Fibroblast of the aortic adventitia (primary cell): ENCODE data around the gene MEGF11. TPM values are rescaled to one million over a fixed set of nuclear protein-coding genes. Genes with fewer than 3 reads are reported as not detected.

Experiments used
- DNase-seq: peaks from one replicate; pipeline ENCODE4 v3.0.0-alpha.2; 2010; ENCODE audit warnings: low read depth
- H3K4me3 ChIP-seq: 2 replicates; pipeline ENCODE4 v1.5.1; 2011; ENCODE audit warnings: low read depth, mild to moderate bottlenecking, control low read depth, low read length, moderate library complexity
- total RNA-seq: library from RNA; depleted of rRNA; stranded (reverse); fragments of >200 nt; gene quantifications from 2 replicates; pipeline ENCODE4 v1.2.3, GENCODE V29; 2012; ENCODE audit warnings: low replicate concordance
- TF ChIP-seq, protein P1 (sequence below): IDR thresholded peaks from 2 replicates; pipeline ENCODE4 v1.5.1; 2011; ENCODE audit warnings: mild to moderate bottlenecking, low read length, control low read depth, inconsistent platforms; ENCODE audit not compliant: insufficient read depth

MEGF11 gene
- 0.36 TPM in 1 of 2 replicates, not detected in the other for total RNA-seq

DNA sequence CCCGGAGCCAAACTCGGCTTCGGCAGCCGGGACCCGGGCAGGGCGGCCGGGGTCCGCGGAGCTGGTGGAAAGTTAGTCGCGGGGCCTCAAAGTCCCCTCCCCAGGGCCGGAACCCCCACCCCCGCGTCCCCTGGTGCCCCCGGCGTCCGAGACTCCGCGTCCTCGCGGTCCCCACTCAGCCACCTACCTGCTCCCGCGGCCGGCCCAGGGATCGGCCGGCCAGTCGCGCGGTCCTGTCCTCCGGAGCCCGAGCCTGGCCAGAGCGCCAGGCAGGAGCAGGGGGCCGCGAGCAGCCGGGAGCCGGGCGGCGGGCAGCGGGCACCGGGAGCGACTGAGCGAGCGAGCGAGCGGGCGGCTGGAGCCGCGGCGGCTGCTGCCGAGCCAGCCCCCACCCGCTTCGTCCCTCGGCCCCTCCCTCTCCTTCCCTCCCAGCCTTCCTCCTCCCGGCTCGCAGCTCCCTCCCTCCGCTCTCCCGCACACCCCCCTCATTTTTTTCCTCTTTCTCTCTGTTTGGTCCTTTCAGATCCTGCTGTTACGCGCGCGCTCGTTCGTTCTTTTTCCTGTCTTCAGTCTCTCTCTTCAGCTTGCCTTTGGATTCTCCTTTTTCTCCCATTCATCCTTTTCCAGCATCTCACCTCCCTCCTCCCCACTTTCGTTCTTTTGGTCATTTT, at the start of gene MEGF11:
Gene MEGF11 (minus strand): TSS at position 333 of the 671 bp plus-strand sequence. CDS start 125,347 bp downstream, outside the sequence.
- DNase-seq, result peak; percentile 35

DNA sequence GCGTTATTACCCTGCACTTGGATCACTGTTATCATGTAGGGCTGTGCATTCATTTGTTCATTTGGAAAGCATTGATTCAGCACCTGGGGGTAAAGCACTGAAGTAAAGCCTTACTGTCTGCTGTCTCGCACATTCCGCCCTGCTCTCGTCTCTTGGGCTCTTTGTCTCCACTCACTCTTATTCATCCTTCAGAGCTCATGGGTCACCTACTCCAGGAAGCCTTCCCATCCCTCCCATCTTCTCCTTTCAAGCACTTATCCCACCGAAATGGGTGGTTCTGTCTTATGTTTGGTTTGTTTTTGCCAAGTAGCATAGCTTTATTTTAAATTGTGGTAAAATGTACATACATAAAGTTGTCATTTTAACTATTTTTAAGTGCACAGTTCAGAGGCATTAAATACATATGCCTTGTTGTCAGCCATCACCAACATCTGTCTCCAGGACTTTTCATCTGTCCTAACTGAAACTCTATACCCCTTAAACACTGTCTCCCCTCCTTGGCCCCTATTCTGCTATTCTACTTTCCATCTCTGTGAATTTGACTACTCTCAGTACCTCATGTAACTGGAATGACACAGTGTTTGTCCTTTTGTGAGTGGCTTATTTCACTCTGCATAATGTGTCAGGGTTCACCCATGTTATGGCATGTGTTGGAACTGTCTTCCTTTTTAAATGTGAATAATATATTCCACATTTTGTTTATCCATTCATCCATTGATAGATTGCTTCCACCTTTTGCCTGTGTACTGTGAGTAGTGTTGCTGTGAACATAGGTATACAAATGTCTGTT, 49.1 kb upstream of the MEGF11 start:
- no peak for DNase-seq

More for the DNA sequence above, at the start of gene MEGF11:
- TF ChIP-seq, protein P1, sequence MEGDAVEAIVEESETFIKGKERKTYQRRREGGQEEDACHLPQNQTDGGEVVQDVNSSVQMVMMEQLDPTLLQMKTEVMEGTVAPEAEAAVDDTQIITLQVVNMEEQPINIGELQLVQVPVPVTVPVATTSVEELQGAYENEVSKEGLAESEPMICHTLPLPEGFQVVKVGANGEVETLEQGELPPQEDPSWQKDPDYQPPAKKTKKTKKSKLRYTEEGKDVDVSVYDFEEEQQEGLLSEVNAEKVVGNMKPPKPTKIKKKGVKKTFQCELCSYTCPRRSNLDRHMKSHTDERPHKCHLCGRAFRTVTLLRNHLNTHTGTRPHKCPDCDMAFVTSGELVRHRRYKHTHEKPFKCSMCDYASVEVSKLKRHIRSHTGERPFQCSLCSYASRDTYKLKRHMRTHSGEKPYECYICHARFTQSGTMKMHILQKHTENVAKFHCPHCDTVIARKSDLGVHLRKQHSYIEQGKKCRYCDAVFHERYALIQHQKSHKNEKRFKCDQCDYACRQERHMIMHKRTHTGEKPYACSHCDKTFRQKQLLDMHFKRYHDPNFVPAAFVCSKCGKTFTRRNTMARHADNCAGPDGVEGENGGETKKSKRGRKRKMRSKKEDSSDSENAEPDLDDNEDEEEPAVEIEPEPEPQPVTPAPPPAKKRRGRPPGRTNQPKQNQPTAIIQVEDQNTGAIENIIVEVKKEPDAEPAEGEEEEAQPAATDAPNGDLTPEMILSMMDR, result no peak
- H3K4me3 ChIP-seq, result peak within 1 kb of the TSS; percentile 55

DNA sequence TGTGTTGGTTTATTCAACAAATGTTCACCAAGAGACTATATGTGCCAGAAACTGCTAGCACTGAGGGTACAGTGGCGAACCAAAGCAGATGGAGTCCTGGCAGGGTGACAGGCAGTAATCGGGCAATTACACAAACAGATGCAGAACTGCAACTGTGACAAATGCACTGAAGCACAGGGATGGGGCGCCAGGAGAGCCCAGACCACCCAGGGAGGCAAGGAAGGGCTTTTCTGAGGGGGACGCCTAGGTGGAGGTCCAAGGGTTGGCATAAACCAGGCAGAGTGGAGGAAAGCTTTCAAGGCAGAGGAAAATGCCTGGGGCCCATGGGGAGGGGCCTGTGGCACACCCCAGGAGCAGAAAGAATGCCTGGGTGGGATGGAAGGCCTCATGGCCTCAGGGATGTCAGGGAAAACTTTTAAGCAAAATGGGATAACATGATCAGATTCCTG, 45.3 kb upstream of the MEGF11 start:
- TF ChIP-seq, protein P1, result no peak
- DNase-seq, result no peak
- no peak overlapping the region for H3K4me3 ChIP-seq

More for the DNA sequence above, 49.1 kb upstream of the MEGF11 start:
- H3K4me3 ChIP-seq, result no peak overlapping the region
- TF ChIP-seq, protein P1, result no peak

DNA sequence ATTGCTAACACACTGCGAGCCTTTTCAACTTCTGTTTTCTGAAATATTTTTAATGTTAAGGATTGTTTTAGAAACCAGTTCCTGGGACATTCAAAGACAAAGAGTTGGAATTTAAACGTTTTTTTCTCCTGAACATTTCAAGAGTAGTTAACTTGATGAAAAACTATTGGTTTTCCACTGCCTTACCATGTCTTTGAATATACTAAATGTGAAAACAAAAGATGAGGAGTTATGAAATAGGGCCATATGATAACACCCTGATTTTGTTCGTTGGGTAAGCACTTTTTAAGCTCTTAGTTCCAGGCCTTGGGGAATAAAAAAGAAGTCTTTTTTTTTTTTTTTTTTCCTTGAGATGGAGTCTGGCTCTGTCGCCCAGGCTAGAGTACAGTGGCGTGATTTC, 42.6 kb upstream of the MEGF11 start:
- no peak overlapping the region for H3K4me3 ChIP-seq
- DNase-seq, result no peak

DNA sequence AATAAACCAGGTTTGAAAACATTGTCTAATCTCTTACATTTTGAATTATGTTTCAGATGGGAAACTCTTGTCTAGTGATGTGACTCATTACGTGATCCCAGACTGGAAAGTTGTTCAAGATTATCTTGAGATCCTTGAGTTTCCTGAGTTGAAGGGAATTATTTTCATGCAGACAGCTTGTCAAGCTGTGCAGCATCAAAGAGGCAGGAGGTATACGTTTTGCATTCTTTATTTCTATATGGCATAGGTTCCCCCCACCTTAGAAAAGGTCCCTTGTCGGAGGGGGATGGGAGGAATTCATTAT, 41.3 kb upstream of the MEGF11 start:
- H3K4me3 ChIP-seq, result peak overlapping the region; percentile 23
- TF ChIP-seq, protein P1, result no peak
- peak; percentile 64 for DNase-seq

More for the DNA sequence above, 42.6 kb upstream of the MEGF11 start:
- TF ChIP-seq, protein P1, result no peak

DNA sequence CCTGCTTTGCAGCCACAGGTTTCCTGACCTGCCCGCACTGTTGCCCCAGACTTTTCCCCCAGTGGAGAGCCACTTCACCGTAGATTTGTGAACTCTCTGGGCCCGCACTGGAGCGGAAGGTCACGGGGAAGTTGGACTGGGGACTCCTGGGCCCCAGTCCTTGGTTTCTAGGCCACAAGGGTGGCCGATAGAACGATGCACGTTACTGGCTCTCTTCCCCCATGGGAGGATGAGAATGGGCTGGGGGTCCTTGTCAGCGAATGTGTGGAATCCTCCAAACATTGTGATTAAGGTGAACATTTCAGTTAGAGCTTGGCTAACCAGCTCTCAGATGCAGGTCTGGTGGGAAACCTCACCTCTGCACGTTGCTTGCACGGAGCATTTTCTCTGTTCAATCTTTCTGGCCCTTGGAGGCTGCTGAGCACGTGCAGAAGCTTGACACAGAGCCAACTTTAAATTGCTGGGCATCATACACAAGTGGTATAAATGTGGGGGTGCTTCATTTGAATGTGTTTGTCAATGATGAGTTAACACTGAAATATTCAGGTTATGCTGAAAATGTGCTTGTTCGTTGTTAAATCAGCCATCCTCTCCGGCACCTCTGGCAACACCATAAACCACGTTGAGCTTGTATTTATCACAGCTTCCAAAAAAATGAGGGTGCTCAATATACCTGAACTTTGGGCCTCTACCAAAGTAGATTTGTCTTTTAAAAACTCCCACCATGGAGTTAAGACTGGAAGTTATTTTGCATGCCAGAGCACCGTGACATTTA, 40.8 kb upstream of the MEGF11 start:
- H3K4me3 ChIP-seq, result peak overlapping the region; percentile 70
- TF ChIP-seq, protein P1, result no peak
- peak; percentile 78 for DNase-seq
